HL-60 (cell line): Measurements from ENCODE around the gene ADIRF.

Experiments used
- DNase-seq, 2 experiments: peaks; one replicate each; pipeline ENCODE4 v3.0.0-alpha.2; 2010 to 2020; ENCODE audit warnings: low read depth in 1 of 2, low spot score in 1 of 2
- H3K27ac ChIP-seq: fragments of 250-450 bp; sonication (Bioruptor Pico); replicated peaks from 2 replicates; pipeline ENCODE4 v1.5.1; 2020; ENCODE audit warnings: mild to moderate bottlenecking, moderate library complexity
- H3K27me3 ChIP-seq: fragments of 250-450 bp; sonication (Bioruptor Pico); 2 replicates; pipeline ENCODE4 v1.5.1; 2021; ENCODE audit warnings: mild to moderate bottlenecking, moderate library complexity; ENCODE audit not compliant: insufficient read depth, poor library complexity, severe bottlenecking
- H3K4me3 ChIP-seq: replicated peaks from 2 replicates; pipeline ENCODE4 v1.5.1; 2011; ENCODE audit warnings: mild to moderate bottlenecking, control low read depth, low read length; ENCODE audit not compliant: insufficient read depth
- GABPA ChIP-seq: IDR thresholded peaks from 2 replicates; pipeline ENCODE4 v1.6.1; 2012; ENCODE audit warnings: low read depth
- POLR2AphosphoS5 ChIP-seq: IDR thresholded peaks from 2 replicates; pipeline ENCODE4 v1.6.1; 2012; ENCODE audit warnings: low read depth
- SPI1 ChIP-seq: IDR thresholded peaks from 2 replicates; pipeline ENCODE4 v1.6.1; 2012; ENCODE audit warnings: low read depth, mild to moderate bottlenecking, borderline replicate concordance
- TF ChIP-seq, protein P1 (sequence below): IDR thresholded peaks from 2 replicates; pipeline ENCODE4 v1.6.1; 2012; ENCODE audit warnings: low read depth; ENCODE audit not compliant: insufficient replicate concordance
- TF ChIP-seq, protein P2 (sequence below): IDR thresholded peaks from one replicate; pipeline ENCODE4 v1.5.1; 2011; ENCODE audit warnings: low read length, control low read depth, inconsistent platforms; ENCODE audit not compliant: insufficient read depth

ADIRF gene

DNA sequence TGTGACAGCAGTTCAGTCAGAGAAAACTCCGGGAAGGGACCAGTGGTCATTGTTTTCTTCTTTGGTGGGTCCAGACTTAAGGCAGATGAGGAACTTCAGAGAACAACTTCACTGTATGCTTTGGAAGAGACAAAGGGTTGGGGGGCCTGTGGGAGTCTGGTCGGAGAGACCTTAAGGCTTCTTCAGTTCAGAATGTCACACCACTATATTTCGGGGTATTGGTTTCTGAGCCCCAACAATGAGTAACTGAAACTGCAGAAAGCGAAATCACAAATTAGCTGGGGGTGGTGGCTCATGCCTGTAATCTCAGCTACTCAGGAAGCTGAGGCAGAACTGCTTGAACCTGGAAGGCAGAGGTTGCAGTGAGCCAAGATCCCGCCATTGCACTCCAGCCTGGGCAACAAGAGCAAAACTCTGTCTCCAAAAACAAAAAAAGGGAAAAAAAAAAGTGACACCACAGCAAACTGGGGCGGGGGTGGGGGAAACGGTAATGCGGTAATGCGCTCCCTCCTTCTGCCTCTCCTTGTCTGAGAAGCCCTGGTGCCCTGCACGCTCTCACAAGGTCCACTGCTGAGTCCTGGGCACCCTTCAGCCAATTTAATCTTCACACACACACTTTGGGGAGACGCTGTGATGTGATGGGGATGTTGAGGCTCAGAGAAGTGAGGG lies 2.2 kb upstream of the ADIRF start:
- TF ChIP-seq SPI1 (no peak), GABPA (no peak), POLR2AphosphoS5 (no peak)
- TF ChIP-seq, protein P1, sequence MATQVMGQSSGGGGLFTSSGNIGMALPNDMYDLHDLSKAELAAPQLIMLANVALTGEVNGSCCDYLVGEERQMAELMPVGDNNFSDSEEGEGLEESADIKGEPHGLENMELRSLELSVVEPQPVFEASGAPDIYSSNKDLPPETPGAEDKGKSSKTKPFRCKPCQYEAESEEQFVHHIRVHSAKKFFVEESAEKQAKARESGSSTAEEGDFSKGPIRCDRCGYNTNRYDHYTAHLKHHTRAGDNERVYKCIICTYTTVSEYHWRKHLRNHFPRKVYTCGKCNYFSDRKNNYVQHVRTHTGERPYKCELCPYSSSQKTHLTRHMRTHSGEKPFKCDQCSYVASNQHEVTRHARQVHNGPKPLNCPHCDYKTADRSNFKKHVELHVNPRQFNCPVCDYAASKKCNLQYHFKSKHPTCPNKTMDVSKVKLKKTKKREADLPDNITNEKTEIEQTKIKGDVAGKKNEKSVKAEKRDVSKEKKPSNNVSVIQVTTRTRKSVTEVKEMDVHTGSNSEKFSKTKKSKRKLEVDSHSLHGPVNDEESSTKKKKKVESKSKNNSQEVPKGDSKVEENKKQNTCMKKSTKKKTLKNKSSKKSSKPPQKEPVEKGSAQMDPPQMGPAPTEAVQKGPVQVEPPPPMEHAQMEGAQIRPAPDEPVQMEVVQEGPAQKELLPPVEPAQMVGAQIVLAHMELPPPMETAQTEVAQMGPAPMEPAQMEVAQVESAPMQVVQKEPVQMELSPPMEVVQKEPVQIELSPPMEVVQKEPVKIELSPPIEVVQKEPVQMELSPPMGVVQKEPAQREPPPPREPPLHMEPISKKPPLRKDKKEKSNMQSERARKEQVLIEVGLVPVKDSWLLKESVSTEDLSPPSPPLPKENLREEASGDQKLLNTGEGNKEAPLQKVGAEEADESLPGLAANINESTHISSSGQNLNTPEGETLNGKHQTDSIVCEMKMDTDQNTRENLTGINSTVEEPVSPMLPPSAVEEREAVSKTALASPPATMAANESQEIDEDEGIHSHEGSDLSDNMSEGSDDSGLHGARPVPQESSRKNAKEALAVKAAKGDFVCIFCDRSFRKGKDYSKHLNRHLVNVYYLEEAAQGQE, result no peak
- TF ChIP-seq, protein P2, sequence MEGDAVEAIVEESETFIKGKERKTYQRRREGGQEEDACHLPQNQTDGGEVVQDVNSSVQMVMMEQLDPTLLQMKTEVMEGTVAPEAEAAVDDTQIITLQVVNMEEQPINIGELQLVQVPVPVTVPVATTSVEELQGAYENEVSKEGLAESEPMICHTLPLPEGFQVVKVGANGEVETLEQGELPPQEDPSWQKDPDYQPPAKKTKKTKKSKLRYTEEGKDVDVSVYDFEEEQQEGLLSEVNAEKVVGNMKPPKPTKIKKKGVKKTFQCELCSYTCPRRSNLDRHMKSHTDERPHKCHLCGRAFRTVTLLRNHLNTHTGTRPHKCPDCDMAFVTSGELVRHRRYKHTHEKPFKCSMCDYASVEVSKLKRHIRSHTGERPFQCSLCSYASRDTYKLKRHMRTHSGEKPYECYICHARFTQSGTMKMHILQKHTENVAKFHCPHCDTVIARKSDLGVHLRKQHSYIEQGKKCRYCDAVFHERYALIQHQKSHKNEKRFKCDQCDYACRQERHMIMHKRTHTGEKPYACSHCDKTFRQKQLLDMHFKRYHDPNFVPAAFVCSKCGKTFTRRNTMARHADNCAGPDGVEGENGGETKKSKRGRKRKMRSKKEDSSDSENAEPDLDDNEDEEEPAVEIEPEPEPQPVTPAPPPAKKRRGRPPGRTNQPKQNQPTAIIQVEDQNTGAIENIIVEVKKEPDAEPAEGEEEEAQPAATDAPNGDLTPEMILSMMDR, result no peak
- Histone ChIP-seq H3K4me3 (no peak overlapping the region), H3K27me3 (peaks cover 30% of the 10 kb centered on the region), H3K27ac (no peak overlapping the region)
- no peak for DNase-seq

DNA sequence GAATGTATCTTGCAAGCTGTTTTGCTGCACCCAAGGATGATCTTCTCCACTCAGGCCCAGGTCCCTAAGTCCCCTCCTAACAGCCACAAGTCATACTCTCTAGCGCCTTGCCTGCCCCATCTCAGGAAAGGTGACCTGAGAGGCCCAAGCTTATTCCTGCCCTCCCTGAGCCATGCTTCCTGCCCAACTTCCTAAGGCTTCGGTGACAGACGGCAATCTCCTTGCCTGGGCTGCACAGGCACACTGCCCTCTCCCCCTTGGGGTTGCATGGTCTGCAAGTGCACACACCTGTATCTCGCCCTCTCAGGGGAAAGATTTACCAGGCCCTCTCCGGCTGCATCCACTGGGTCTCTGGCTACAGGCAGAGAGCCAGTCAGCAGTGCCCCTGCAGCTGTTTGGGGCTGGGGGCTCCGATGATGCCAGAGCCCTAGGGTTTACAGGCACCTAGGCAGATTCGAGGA lies 771 bp upstream of the ADIRF start:
- Histone ChIP-seq H3K27ac (no peak overlapping the region), H3K27me3 (peaks cover 34% of the 10 kb centered on the region), H3K4me3 (no peak overlapping the region)
- TF ChIP-seq SPI1, result no peak
- TF ChIP-seq GABPA, result no peak
- TF ChIP-seq, protein P1, result no peak
- TF ChIP-seq, protein P2, result no peak
- no peak for TF ChIP-seq POLR2AphosphoS5
- no peak for DNase-seq

DNA sequence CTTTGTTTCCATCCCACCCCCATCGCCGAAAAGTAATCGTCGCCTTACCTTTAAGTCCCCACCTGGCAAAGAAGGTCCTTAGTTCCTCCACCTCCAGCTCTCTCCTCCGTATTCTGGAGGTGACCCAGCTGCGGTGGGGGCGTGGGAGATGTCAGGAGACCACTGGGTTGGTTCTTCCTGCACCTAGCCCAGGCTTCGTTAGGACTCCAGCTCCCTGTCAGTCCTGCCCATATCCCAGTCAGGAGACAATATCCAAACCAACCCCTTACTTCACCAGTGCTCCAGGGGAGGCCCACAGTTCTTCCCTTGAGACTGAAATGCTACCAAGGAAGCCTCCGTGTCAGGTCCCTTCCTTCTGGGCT lies 693 bp downstream of the ADIRF start:
- Histone ChIP-seq H3K27ac (no peak overlapping the region), H3K27me3 (peaks cover 34% of the 10 kb centered on the region), H3K4me3 (no peak overlapping the region)
- no peak for TF ChIP-seq POLR2AphosphoS5
- TF ChIP-seq, protein P2, result no peak
- TF ChIP-seq SPI1, result no peak
- TF ChIP-seq, protein P1, result no peak
- no peak for TF ChIP-seq GABPA
- no peak for DNase-seq
